HG02870 (cell line): ENCODE results near the gene INSRR.

Source experiments
- ATAC-seq: cut with Tn5 transposase; IDR thresholded peaks from one replicate; pipeline ENCODE4 v1.9.1; 2021; ENCODE audit warnings: mild to moderate bottlenecking, moderate library complexity; ENCODE audit not compliant: unreplicated experiment

Gene INSRR

DNA sequence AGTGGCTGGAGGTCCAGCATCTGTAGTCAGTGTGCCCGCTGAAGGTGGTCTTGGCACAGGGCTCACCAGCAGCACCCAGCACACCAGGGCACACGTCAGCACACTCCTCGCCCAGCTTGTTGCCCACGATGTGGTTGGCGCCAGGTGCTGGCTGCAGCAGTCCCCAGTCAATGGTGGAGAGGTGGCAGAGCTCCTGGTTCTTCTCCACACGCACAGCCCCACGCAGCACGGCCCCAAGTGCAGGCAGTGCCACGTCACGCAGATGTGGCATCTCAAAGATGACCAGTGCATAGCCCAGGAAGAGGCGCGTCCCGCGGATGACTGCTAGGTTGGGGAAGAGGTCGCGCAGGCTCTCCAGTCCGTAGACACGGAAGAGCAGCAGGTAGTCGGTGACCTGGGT lies 5.2 kb downstream of the INSRR start:
- no peak for ATAC-seq

DNA sequence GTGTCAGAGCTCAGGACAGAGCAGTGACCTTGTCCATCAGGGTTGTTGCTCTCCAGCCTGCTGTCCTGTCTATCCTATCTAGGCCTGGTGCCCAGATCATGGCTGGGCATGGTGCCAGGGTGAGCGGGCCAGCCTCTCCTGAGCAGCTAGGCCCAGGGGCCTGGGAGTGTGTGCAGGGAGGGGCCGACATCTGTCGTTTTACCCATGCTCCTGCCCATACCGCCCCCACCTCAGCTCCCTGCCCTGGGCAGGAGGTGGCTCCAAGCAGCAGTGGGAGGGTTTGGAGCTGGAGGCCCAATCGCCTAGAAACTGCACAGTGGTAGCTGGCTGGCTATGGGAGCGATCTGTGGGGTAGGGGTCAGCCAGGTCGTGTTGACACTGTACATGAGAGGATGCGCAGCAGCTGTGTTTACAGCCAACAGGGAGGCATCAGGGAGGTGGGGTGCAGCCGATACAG lies 6.5 kb downstream of the INSRR start:
- ATAC-seq = no peak

DNA sequence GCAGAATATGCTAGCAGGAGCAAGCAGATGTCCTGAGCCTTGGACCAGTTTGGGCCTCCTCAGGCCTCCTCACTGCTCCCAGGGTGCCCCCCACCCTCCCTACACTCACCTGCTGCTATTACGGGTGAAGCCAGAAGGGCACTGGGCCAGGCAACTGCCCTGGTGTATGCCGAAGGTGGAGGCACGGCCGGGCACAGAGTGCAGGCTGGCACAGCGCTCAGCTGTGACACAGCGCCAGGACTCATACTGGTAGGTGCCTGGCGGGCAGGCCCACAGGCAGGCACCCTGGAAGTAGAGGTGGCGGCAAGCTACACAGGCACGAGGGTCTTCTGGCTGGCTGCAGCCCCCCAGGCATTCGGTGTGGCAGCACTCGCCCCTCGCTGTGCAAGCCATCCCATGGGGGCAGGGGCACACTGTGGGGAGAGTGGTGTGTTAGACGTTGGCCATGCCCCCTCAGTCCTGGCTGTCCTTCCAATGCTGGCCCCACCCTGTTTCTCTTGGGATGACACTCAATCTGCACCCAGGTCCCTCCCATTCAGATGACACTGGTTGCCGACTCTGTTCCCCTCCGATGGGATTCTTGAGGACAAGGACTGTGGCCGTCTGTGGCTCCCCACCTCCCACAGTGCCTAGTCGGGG lies 7.0 kb downstream of the INSRR start:
- ATAC-seq = no peak

DNA sequence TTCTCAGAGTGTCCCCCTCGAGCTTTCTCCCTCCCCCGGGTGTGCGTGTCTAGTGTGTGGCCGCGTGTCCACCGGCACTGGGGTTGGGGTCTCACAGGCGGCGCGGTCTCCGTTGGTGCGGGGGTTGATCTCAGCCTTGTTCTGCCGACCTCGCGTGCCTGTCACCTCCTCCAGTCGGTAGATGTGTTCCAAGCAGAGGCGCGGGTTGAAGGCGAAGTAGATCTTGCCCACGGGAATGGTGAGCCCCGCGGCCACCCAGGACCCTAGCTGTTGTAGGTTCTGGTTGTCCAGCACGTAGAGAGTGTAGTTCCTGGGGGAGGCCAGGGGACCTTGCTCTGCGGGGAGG lies 9.8 kb downstream of the INSRR start:
- no peak for ATAC-seq

DNA sequence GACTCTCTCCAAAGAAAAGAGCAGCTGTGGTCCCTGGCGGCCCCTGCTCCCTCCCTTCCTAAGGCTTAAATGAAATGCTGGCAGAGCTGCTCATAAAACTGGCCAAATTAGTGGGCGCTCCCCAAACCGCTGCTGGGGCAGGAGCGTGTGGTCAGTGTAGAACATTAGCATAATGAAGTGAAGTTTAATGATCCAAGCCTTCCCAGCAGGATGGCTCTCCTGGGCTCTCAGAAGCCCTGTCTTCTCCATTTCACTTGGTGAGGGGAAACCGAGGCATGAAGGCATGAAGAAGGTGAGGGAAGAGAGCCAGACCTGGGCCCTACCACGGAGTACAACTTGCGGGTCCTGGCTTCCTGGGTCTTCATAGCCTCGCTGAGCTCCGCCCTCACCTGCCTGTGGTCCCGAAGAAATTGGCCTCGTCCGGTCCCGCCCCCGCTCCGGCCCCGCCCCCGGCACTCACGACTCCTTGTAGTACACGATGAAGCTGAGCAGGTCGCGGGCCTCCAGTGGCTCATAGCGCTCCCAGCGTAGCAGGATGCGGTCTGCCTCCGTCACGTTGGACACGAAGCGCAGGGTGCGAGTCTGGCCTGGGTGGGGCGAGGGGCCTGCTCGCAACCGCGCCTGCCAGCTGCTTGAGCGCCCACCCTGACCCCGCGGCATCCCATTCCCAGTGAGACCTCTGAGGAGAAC lies 10.3 kb downstream of the INSRR start:
- no peak for ATAC-seq

DNA sequence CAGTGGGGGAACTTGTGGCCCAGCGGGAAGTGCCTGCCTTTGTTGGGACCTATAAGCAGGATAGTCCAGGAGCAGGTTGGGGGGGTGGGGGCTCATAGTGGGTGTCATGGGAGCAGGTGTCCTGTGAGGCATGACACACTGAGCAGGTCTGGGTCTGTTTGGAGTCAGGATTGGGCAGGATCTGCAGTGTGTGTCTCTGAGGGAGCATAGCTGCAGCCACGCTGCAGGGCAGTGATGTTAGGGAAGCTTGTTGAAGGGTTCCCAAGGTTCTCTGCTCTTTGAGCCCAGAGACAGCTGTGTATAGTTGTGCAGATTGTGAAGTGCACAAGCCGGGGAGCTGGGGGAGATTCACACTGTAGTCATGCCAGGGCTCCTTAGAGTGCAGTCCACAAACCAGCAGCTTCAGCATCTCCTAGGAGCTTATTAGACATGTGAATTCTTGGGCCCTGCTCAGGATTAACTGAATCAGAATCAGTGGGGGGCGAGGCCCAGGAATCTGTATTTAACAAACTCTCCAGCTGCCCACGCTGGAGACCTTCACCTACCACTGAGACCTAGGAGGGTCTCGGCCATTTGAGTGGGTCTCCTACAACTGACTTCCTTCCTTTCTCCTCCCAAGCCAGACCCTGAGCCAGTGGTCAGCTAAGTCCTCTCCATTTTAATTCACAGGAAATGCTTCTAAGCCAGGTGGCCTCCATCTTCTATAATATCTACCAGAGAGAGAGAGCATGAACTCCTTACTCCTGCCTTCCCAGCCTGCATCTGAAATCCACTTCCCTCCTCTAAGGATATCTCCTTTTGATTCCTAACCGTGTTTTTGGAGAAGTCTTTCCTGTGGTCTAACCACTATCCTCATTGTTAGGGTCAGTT lies 11.1 kb downstream of the INSRR start:
- no peak for ATAC-seq

DNA sequence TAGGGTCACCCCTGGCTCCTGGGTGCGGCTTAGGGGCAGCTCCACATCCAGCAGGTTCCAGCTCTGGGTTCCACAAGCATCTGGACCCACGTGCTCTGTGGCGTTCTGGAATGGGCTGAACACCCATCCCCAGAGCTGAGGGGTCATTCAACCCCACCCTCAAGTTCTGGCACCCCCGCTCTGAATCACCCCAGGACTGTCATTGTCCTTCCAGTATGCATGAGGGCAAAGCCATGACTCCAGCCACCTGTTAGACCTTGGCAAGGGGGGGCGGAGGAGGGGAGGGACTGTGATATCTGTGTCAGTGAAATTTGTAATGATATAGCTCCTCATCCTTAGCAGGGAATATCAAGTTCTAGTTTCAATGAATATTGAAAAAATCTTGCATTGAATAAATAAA lies 12.3 kb downstream of the INSRR start:
- ATAC-seq = no peak

DNA sequence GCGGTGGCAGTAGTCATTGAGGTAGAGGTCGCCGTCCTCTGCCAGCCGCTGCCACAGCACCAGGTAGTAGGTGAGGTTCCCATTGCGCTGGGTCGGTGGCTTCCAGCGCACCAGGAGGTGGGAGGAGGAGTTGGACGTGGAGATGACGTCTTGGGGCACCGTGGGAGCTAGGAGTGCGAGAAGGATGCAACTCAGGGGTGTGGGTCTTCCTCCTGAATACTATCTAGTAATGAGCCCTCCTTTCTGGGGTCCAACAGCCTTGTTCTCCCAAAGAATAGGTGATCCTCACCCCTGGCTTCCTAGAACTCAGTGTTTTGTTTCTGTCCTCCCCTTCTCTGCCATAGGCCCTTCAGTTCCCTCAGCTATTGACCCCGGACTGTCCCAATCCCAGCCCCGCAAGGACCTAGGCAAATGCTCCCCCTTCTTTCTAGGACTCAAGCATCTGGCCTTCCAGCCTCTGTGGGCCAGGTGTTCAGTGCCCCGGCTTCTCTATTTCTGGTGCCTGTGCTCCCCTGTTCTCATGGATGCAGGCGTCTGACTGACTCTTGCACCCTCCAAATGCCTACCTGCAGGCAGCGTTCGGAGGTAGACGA lies 12.9 kb downstream of the INSRR start:
- no peak for ATAC-seq

DNA sequence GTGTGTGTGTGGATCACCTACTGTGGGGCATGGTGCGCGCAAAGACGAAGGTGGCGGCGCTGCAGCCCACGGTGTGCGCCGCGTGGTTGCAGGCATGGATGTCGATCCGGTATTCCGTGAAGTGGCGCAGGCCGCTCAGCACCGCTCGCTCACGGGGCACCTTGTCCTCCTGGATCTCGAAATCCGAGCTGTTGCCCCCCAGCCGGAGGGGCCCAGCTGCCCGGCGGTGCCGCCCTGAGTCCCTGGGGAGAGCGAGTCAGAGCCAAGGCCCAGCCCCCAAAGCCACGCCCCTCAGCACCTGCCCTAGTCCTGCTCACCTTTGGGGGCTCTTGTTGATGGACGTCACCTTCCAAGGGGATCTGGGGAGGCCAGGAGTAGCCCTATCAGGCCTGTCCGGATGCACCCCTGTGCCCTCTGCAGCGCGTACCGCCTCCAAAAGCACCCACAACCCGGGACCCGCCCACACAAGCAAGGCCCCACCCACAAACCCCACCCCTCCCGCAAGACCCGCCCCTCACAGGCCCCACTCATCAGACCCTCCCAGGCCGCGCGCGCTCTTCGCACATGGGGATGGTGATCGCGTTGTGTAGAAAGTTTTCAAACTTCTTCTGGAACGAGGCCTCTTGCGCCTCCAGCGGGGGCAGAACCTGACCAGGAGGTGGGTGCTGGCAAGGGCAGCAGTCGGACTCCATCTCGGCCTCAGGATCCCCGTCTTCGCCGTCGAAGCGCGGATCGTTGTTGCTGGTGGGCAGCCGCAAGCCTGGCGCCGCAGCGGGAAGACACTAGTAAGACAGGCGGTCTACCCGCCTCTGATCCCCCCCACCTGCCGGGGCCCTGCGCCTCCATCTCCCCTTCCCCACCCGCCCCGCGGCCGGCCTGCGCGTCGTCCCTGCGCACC lies 13.6 kb downstream of the INSRR start:
- ATAC-seq = no peak

DNA sequence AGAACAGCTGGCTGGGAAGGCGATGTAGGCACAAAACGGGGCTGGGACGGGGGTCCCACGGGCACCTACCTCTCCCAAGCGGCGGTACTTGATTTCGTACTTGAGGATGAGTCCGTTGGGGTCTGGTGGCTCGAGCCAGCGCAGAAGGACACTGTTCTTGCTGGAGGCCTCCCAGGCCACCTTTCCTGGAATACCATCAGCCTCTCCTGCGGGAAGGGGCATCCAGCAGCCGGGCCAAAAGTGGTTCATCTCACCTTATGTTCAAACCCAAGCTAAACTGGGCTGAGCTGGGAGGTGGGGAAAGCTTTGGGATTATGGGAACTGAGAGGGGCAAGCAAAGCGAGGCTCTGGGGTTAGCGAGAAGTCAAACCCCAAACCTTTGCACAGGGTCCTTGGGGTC lies 14.3 kb downstream of the INSRR start:
- ATAC-seq = no peak

DNA sequence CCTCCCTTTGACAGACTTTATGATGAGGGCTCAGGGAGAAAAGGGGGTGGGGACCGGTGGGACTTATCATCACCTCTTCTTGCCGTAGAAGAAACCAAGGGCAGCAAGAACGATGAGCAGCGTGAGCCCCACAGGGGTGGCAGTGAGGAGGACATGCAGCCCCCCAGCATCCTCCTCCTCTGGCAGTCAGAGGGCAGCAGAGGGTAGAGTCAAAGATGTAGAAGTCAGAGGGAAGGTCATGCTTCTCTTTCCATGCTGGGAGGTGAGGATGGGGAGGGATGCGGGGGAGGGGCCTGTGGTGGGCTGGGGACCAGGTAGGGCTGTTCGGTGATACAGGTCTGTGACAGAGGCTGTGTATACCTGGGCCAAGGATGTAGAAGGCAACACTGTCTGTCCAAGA lies 14.8 kb downstream of the INSRR start:
- ATAC-seq = no peak

DNA sequence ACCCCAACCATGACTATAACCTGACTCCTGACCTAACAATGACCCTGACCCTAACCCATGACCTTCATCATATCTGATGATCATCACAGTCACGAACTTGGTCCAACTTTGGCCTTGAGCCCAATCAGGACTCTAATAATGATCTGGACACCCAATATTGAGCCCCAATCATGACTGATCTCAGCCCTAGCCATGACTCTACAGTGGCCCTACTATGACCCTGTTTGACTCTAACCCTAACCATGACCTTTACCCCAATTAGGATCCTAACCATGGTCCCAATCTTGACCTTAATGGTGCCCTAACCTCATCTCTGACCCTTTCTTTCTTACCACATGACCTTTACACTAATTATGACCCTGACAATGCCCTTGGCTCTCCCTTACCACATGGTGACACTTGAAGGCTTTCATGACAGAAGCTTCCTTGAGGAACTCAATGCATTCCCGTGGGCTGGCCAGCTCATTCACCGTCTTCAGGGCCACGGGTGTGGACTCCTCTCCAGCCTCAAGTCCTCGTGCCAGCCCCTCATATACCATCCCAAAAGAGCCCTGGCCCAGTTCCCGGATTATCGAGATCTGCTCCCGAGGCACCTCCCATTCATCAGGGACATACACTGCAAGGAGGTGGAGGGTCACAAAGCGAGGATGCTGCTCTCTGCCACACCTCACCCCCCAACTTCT lies 16.2 kb downstream of the INSRR start:
- no peak for ATAC-seq

DNA sequence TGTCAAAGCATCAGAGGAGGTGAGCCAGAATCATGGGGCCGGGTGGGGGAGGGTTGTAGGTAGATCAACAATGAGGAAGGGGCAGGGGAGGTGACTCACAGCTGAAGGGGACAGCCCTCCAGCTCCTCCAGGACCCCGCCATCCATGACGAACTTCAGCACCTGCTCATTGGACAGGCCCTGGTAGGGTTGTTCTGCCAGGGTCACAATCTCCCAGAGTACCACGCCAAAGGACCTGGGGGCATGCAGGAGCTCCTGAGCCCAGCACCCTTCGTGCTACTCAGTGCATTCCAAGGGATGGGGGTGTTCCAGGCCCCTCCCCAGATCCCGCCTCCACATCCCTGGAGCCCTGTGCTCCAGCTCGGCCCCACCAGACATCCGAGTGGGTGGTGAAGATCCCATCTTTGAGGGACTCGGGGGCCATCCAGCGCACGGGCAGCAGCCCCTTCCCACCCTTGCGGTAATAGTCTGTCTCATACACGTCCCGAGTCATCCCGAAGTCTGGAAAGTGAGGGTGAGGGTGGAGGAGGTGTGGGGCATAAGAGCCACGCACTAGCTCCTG lies 17.5 kb downstream of the INSRR start:
- ATAC-seq = no peak

DNA sequence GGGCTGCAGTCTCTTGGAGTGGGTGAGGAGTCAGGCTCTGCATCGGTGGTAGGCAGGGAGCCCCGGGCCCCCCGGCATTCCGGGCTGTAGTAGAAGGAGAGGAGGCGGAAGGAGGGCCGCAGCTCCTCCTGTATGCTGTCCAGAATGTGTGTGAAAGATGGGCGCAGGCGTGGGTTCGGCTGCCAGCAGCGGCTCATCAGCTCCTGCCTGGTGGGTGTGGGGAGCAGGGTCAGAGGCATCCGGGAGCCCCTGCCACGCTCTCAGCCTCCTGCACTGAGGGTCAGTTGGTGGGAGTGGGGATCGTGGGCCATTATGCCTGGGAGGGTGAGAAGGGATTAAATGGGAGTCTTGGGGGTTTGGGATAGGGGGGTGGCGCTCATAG lies 18.0 kb downstream of the INSRR start:
- no peak for ATAC-seq

DNA sequence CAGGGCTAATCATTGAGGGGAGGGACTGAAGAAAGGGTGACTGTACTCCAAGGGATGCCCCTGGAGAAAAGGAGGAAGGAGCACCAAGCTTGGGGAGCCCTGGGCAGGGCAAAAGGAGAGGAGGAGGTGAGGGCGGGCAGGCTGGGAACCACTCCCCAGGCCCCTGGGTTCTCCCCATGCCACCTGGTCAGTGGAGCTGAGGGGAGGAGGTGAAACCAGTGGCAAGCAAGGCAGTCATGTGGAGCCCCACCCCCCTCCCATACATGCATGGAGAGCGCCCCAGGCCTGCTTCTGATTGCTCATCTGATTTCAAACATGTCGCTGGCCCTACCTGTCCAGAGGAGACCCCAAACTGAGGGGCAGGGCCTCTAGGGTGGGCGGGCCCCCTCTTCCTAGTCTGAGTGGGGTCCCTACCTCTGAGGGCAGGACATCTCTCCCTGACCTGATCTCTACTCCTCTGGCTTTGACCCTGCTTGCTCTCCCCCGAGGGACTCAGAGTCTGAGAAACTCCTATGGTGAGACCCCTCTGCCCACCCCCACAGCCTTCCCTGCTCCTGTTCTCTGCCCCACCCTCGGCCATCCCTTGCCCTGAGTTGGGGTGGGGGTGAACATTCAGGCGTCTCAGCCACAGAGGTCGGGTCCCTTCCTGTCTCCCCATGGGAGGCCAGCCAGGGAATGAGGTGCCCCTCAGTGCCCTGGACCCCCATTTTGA lies 18.6 kb downstream of the INSRR start:
- no peak for ATAC-seq

DNA sequence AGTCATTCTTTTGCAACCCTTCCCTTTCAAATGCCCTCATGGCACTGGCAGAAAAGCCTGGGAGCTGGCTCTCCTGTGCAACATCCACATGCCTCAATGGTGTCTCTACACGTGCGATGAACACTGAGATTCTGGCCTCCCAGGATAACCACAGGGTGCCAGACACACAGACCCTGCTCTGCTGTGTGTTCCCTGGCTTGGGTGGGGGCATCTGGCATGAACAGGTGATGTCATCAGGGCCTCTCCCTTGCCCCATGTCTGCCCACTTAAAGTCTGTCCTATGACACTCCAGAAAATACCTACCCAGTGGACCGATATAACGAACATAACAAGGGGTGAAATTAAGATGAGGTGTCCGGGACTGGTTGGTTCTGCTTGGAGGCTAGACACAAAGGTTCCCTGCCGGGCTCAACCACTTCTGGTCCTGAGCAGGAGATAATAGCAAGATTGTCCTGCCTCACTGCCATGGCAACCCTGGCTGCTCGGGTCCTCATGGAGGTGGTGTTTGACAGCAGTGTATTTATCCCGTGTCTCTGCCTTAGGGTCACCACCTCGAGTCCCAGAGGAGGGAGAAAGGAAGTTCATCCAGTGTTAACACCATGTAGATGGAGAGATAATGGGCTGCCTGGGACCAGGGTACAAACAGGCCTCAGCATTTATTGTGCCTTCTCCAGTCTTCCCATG lies 19.3 kb downstream of the INSRR start:
- ATAC-seq = no peak

DNA sequence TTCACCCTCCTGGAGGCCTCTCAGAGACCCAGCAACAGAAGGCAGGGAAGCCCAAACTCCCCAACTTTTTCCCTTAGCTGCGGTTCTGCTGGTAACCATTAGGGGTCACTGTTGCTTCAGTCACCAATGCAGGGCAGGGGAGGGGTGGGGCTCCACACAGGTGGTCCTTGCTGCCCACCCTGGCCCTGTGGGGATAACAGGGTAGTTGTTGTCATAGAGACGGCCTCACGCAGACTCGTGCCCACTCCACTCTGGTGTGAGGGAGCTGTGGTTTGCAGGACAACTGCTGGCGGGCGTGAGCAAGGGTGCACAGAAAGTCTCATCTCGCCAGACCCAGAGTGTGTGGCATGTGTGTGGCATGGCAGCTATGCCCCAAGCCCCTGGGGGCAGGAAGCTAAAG lies 19.9 kb downstream of the INSRR start:
- ATAC-seq = no peak

DNA sequence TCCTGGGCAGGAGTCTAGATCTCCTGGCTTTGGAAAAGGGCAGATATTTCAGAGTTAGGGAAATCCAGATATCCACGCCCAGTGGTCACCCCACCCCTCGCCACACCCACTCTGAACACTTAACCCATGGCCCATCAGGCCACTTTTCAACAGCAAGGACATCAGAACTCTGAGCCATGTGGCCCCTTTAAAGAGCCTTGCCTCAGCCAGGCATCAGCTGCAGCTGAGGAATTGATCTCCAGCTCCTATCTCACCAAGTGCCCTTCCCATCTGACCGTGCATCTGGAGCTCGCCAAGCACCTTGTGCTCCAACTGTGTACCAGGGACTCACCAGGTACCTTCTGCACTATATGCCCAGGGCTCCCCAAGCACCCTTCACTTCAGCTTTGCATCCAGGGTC lies 22.0 kb downstream of the INSRR start:
- ATAC-seq = no peak
